ENCODE data around the gene DPYSL4.

The DPYSL4 gene

GRCh38 chr10:132225073-132225848 lies 38.5 kb downstream of the DPYSL4 start:
- DNase-seq (ENCODE audit: low read depth in 2 of 2, low spot score in 1 of 2): no peak

- DNase-seq (ENCODE audit: low read depth in 2 of 2, low spot score in 1 of 2): no peak
Observed at GRCh38 chr10:132225849-132226205, 39.1 kb downstream of the DPYSL4 start.

- no peak for DNase-seq (ENCODE audit: low read depth in 2 of 2, low spot score in 1 of 2)
Observed at GRCh38 chr10:132226586-132227405, 40.0 kb downstream of the DPYSL4 start.

GRCh38 chr10:132227851-132228390 lies 41.2 kb downstream of the DPYSL4 start:
- no peak for DNase-seq (ENCODE audit: low read depth in 2 of 2, low spot score in 1 of 2)

GRCh38 chr10:132228616-132229015 lies 41.9 kb downstream of the DPYSL4 start:
- DNase-seq (ENCODE audit: low read depth in 2 of 2, low spot score in 1 of 2): no peak

GRCh38 chr10:132229096-132229495 lies 42.3 kb downstream of the DPYSL4 start:
- DNase-seq (ENCODE audit: low read depth in 2 of 2, low spot score in 1 of 2): no peak

- DNase-seq (ENCODE audit: low read depth in 2 of 2, low spot score in 1 of 2): no peak
Observed at GRCh38 chr10:132229834-132230556, 43.2 kb downstream of the DPYSL4 start.

GRCh38 chr10:132230557-132231210 lies 43.9 kb downstream of the DPYSL4 start:
- DNase-seq (ENCODE audit: low read depth in 2 of 2, low spot score in 1 of 2): no peak

- no peak for DNase-seq (ENCODE audit: low read depth in 2 of 2, low spot score in 1 of 2)
Observed at GRCh38 chr10:132231656-132232022, 44.9 kb downstream of the DPYSL4 start.

- no peak for DNase-seq (ENCODE audit: low read depth in 2 of 2, low spot score in 1 of 2)
Observed at GRCh38 chr10:132232023-132232951, 45.5 kb downstream of the DPYSL4 start.

- no peak for DNase-seq (ENCODE audit: low read depth in 2 of 2, low spot score in 1 of 2)
Observed at GRCh38 chr10:132232981-132233380, 46.2 kb downstream of the DPYSL4 start.

- no peak for DNase-seq (ENCODE audit: low read depth in 2 of 2, low spot score in 1 of 2)
Observed at GRCh38 chr10:132233501-132234085, 46.8 kb downstream of the DPYSL4 start.

GRCh38 chr10:132234860-132235259 lies 48.1 kb downstream of the DPYSL4 start:
- DNase-seq (ENCODE audit: low read depth in 2 of 2, low spot score in 1 of 2): no peak

GRCh38 chr10:132236161-132236560 lies 49.4 kb downstream of the DPYSL4 start:
- no peak for DNase-seq (ENCODE audit: low read depth in 2 of 2, low spot score in 1 of 2)

GRCh38 chr10:132236881-132237280 lies 50.1 kb downstream of the DPYSL4 start:
- no peak for DNase-seq (ENCODE audit: low read depth in 2 of 2, low spot score in 1 of 2)

- no peak for DNase-seq (ENCODE audit: low read depth in 2 of 2, low spot score in 1 of 2)
Observed at GRCh38 chr10:132237396-132237795, 50.6 kb downstream of the DPYSL4 start.

GRCh38 chr10:132237871-132238270 lies 51.1 kb downstream of the DPYSL4 start:
- no peak for DNase-seq (ENCODE audit: low read depth in 2 of 2, low spot score in 1 of 2)

GRCh38 chr10:132238371-132239125 lies 51.8 kb downstream of the DPYSL4 start:
- no peak for DNase-seq (ENCODE audit: low read depth in 2 of 2, low spot score in 1 of 2)

All from stimulated activated CD8-positive, alpha-beta memory T cell treated with anti-CD3 and anti-CD28 coated beads, Interleukin-4, amount 100 ng/mL, for 4 hours (primary cell).